ENCODE measurements around the gene CUL2. TPM values are rescaled to one million over a fixed set of nuclear protein-coding genes. Genes with fewer than 3 reads are reported as not detected.

CUL2 gene
- total and polyA plus RNA-seq, 9 donors = 10.5 to 33.0 (median 23.6) TPM

DNA sequence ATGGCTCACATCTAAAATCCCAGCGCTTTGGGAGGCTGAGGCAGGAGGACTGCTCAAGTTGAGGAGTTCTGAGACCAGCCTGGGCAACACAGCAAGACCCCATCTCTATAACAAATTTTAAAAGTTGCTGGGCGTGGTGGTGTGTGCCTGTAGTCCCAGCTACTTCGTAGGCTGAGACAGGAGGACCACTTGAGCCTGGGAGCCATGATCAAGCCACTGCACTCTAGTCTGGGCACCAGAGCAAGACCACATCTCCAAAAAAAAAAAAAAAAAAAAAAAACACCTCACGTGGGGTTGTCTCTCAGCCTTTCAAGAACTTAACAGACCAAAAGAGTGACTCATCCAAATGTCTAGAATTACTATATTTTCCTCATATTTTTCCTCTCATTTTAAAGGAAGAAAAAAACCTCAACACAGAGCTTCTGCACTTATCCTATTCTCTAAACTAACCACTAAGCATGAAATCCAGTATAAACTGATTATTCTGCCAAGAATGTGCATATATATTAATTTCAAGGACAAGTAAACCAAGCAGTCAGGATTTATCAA lies 46.3 kb downstream of the CUL2 start:
- no peak for TF ChIP-seq POLR2A (IDR thresholded peaks at IDR 0.05)
- Histone ChIP-seq H3K4me1 (ENCODE audit: insufficient read depth) (peaks cover 6% of the 10 kb centered on the region), H3K9me3 (no peaks in the 10 kb centered on the region), H3K27me3 (no peaks in the 10 kb centered on the region), H3K27ac (no peak overlapping the region), H3K4me3 (no peak overlapping the region), H3K36me3 (no peaks in the 10 kb centered on the region)
- intact Hi-C loops (cut with DNase I) = no loop called here
- WGBS, 3 donors = 96% methylated on average over 4 of the region's 4 CpGs
- no peak for DNase-seq

DNA sequence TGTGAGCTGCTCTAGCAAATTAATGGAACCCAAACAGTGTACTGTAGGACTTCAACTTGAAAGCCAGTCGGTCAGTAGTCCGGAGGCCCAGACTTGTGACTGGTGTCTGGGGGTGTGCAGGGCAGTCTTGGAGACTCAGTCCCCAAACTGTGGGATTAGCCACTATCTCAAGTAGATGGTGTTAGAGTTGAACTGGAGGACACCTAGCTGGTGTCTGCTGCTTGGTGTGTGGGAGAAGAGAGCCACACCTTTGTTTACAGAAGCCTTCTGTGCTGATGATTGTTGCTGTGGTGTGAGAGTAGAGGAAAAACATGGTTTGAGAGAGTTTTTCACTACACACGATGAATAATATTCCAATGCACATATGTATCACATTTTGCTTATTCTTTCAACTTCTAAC lies 47.4 kb downstream of the CUL2 start:
- TF ChIP-seq, protein P1, sequence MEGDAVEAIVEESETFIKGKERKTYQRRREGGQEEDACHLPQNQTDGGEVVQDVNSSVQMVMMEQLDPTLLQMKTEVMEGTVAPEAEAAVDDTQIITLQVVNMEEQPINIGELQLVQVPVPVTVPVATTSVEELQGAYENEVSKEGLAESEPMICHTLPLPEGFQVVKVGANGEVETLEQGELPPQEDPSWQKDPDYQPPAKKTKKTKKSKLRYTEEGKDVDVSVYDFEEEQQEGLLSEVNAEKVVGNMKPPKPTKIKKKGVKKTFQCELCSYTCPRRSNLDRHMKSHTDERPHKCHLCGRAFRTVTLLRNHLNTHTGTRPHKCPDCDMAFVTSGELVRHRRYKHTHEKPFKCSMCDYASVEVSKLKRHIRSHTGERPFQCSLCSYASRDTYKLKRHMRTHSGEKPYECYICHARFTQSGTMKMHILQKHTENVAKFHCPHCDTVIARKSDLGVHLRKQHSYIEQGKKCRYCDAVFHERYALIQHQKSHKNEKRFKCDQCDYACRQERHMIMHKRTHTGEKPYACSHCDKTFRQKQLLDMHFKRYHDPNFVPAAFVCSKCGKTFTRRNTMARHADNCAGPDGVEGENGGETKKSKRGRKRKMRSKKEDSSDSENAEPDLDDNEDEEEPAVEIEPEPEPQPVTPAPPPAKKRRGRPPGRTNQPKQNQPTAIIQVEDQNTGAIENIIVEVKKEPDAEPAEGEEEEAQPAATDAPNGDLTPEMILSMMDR (IDR thresholded peaks at IDR 0.05) = no peak
- TF ChIP-seq EP300 (IDR thresholded peaks at IDR 0.05) (no peak), POLR2A (IDR thresholded peaks at IDR 0.05) (no peak)
- 93 to 95% (median 94%) methylated on average over 3 of the region's 3 CpGs for WGBS, 3 donors
- H3K27ac ChIP-seq = no peak overlapping the region
- no peak overlapping the region for H3K4me3 ChIP-seq
- H3K27me3 ChIP-seq = no peaks in the 10 kb centered on the region
- H3K36me3 ChIP-seq = no peaks in the 10 kb centered on the region
- no peaks in the 10 kb centered on the region for H3K9me3 ChIP-seq
- peaks cover 6% of the 10 kb centered on the region for H3K4me1 ChIP-seq (ENCODE audit: insufficient read depth)
- intact Hi-C loops (cut with DNase I) = no loop called here
- DNase-seq = no peak

DNA sequence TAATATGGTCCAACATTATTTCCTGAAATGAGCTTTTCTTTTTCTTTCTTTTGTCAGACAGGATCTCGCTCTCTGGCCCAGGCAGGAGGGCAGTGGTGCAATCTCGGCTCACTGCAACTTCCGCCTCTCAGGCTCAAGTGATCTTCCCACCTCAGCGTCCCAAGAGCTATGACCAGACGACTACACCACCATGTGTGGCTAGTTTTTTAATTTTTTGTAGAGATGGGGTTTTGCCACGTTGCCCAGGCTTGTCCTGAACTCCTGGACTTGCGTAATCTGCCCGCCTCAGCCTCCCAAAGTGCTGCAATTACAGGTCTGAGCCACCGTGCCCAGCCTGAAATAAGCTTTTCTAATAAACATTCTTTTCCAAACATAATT lies 48.6 kb downstream of the CUL2 start:
- TF ChIP-seq, protein P1 (IDR thresholded peaks at IDR 0.05) = no peak
- TF ChIP-seq EP300 (IDR thresholded peaks at IDR 0.05) (no peak), POLR2A (IDR thresholded peaks at IDR 0.05) (no peak)
- no peaks in the 10 kb centered on the region for H3K27me3 ChIP-seq
- peaks cover 6% of the 10 kb centered on the region for H3K4me1 ChIP-seq (ENCODE audit: insufficient read depth)
- no peak overlapping the region for H3K27ac ChIP-seq
- no peak overlapping the region for H3K4me3 ChIP-seq
- WGBS, 3 donors = 72 to 79% (median 72%) methylated on average over 9 of the region's 9 CpGs
- intact Hi-C loops (cut with DNase I) = no loop called here
- H3K9me3 ChIP-seq = no peaks in the 10 kb centered on the region
- H3K36me3 ChIP-seq = no peaks in the 10 kb centered on the region
- DNase-seq = no peak

DNA sequence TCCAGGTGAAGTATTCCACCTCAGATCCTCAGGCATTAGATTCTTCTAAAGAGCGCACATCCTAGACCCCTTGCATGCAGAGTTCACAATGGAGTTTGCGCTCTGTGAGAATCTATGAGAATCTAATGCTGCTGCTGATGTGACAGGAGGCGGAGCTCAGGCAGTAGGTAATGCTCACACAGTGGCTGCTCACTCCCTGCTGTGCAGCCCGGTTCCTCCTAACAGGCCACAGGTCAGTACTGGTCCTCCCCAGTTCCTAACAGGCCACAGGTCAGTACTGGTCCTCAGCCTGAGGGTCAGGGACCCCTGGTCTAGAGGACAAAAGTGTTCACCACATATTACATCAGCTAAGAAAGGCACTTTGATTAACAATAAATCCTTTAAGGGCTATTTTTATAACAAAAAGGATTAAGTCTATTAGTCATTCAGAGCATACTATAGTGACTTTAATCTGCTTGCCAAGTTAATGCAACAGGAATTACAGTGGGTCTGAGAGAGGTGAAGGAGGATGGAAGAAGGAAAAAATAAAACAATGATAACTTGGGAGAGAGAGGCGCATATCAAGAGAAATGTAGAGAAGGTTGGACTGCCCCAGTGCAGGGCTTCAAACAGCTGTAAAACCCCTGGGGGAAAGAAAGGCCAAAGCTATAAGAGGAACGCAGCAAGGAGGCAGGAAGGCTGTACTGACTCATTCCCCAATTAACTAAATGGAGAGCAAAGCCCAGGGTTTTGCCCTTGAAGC lies 49.2 kb downstream of the CUL2 start:
- Histone ChIP-seq H3K27ac (no peak overlapping the region), H3K4me3 (no peak overlapping the region), H3K4me1 (ENCODE audit: insufficient read depth) (peaks cover 6% of the 10 kb centered on the region), H3K27me3 (no peaks in the 10 kb centered on the region), H3K9me3 (no peaks in the 10 kb centered on the region), H3K36me3 (no peaks in the 10 kb centered on the region)
- intact Hi-C loops (cut with DNase I) = no loop called here
- TF ChIP-seq EP300 (IDR thresholded peaks at IDR 0.05) (no peak), POLR2A (IDR thresholded peaks at IDR 0.05) (no peak)
- TF ChIP-seq, protein P1 (IDR thresholded peaks at IDR 0.05) = no peak
- WGBS, 3 donors = 60 to 63% (median 62%) methylated on average over 6 of the region's 6 CpGs
- DNase-seq = no peak

DNA sequence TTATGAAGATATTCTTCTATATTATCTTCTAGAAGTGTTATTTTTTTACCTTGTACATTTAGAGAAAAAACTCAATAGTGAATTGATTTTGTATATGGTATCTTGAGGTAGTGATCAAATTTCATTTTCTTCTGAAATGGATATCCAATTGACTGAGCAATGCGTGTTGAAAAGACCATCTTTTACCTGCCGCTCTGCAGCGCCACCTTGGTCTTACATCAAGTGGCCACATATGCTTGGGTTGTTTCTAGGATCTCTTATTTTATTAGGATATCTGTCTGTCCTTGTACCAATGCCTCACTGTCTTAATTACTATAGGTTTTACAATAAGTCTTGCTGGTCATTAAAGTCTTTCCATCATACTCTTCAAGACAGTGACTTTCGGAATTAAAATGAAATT lies 53.0 kb downstream of the CUL2 start:
- H3K27me3 ChIP-seq = no peaks in the 10 kb centered on the region
- H3K27ac ChIP-seq = no peak overlapping the region
- intact Hi-C loops (cut with DNase I) = loop anchor here in 1 of 4 donors (10.0 kb wide), 1 partner anchor 372 kb away; no protein-coding TSS in a partner anchor
- TF ChIP-seq POLR2A (IDR thresholded peaks at IDR 0.05) (no peak), EP300 (IDR thresholded peaks at IDR 0.05) (no peak)
- TF ChIP-seq, protein P1 (IDR thresholded peaks at IDR 0.05) = no peak
- WGBS, 3 donors = 97 to 98% (median 97%) methylated on average over 4 of the region's 4 CpGs
- H3K36me3 ChIP-seq = no peaks in the 10 kb centered on the region
- no peak overlapping the region for H3K4me3 ChIP-seq
- H3K9me3 ChIP-seq = no peaks in the 10 kb centered on the region
- H3K4me1 ChIP-seq (ENCODE audit: insufficient read depth) = peaks cover 6% of the 10 kb centered on the region
- no peak for DNase-seq
